Ishikawa (cell line): ENCODE results near the gene EME1.

Experiments used
- CEBPB ChIP-seq: IDR thresholded peaks from 2 replicates; pipeline ENCODE4 v1.6.1; 2012
- EGR1 ChIP-seq: IDR thresholded peaks from 2 replicates; pipeline ENCODE4 v1.6.1; 2012
- EP300 ChIP-seq: IDR thresholded peaks from 2 replicates; pipeline ENCODE4 v1.6.1; 2012; ENCODE audit warnings: borderline replicate concordance
- FOXM1 ChIP-seq: IDR thresholded peaks from 2 replicates; pipeline ENCODE4 v1.6.1; 2012; ENCODE audit warnings: low read depth, borderline replicate concordance
- NFIC ChIP-seq: IDR thresholded peaks from 2 replicates; pipeline ENCODE4 v1.6.1; 2012
- RAD21 ChIP-seq: IDR thresholded peaks from 2 replicates; pipeline ENCODE4 v1.6.1; 2012; ENCODE audit warnings: low read depth
- REST ChIP-seq: IDR thresholded peaks from 2 replicates; pipeline ENCODE4 v1.6.1; 2012; ENCODE audit warnings: low read depth, mild to moderate bottlenecking
- TAF1 ChIP-seq: IDR thresholded peaks from 2 replicates; pipeline ENCODE4 v1.6.1; 2012; ENCODE audit warnings: low read depth, mild to moderate bottlenecking
- TCF12 ChIP-seq: IDR thresholded peaks from 2 replicates; pipeline ENCODE4 v1.6.1; 2012; ENCODE audit warnings: low read depth
- TEAD4 ChIP-seq: IDR thresholded peaks from 2 replicates; pipeline ENCODE4 v1.6.1; 2012
- USF1 ChIP-seq: IDR thresholded peaks from 2 replicates; pipeline ENCODE4 v1.6.1; 2012
- YY1 ChIP-seq: IDR thresholded peaks from 2 replicates; pipeline ENCODE4 v1.6.1; 2012; ENCODE audit warnings: low read depth
- ZBTB7A ChIP-seq: IDR thresholded peaks from 2 replicates; pipeline ENCODE4 v1.6.1; 2012; ENCODE audit warnings: low read depth
- TF ChIP-seq, protein P1 (sequence below): IDR thresholded peaks from 2 replicates; pipeline ENCODE4 v1.6.1; 2012

EME1 gene

GRCh38 chr17:50414808-50415207, 41.8 kb downstream of the EME1 start:
- TF ChIP-seq USF1 (no peak), REST (no peak), TAF1 (no peak)

DNA sequence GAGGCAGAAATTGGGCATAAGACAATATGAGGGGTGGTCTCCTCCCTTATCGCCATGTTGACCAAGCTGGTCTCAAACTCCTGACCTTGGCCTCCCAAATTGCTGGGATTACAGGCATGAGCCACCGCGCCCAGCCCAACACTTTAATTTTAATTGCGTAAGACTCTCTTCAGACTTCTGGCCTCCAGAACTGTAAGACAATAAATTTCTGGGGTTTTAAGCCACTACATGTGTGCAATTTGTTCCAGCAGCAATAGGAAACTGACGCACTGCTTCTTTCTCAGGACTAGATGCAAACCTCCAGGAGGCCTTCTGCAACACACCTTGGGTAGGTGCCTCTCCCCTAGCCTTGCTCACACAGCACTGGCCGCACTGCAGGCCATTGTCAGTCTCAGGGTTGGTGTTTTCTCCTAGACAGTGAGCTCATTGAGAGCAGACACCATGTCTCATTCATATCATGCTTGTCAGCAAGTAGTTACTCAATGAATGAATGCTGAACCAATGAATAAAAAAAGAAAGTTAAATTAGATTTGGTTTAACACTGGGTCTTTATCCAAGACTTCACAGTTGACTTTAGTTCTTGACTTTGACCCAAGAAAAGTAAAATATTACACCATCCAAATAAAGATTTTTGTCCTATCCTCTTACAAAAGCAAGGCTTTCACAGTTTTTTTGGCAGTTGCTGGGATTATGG, 47.5 kb downstream of the EME1 start:
- TF ChIP-seq CEBPB (0 out of 2 replicates have a peak, but pooled peaks have one; percentile 48), TCF12 (no peak)

DNA sequence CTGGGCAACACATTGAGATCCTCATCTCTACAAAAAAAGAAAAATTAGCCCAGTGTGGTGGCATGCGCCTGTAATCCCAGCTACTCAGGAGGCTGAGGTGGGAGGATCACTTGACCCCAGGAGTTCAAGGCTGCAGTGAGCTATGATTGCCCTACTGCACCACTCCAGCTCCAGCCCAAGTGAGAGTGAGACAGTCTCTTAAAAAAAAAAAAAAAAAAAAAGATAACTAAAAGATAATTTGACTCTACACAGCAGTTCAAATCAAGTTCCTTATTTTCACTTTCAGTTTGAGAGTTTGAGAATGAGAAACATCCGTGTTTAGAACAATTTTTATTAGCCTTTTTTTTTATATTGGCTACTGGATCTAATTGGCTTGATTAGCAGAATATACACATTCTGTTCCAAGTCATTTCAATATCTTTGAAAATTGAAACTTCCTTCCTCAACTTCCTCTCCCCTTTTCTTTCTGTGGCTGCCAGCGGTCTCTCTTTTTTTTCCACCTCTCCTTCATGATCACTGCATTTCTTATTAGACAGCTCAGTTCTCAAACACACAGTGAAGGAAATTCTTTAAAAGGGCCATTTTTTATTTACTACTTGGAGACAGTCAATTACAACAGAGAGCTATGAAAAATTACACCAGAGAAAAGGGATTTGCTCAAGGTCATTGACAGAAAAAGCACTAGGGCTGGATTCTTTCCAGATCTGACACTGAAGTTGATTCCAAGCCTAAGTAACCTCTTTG, 48.5 kb downstream of the EME1 start:
- TF ChIP-seq, protein P1, sequence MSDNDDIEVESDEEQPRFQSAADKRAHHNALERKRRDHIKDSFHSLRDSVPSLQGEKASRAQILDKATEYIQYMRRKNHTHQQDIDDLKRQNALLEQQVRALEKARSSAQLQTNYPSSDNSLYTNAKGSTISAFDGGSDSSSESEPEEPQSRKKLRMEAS = no peak
- no peak for TF ChIP-seq EGR1
- no peak for TF ChIP-seq REST

DNA sequence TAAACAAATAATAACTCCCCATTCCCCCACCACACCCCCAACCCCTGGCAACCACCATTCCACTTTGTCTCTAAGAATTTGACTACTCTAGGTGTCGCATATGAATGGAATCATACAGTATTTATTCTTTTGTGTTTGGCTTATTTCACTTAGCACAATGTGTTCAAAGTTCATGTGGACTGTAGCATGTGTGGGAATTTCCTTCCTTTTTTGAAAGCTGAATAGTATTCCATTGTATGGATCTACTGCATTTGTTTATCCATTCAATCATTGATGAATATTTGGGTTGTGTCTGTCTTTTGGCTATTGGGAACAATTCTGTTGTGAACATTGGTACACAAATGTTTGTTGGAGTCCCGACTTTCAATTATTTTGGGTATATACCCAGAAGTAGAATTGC, 49.7 kb downstream of the EME1 start:
- no peak for TF ChIP-seq TCF12

- no peak for TF ChIP-seq RAD21
- no peak for TF ChIP-seq YY1
- peak; percentile 79 for TF ChIP-seq TCF12
- TF ChIP-seq TEAD4 = peak; percentile 93
- TF ChIP-seq REST = no peak
- TF ChIP-seq USF1 = peak; percentile 85
- no peak for TF ChIP-seq FOXM1
- TF ChIP-seq EGR1 = no peak
- TF ChIP-seq ZBTB7A = no peak; the same call in 1 of the 2 replicates
- TF ChIP-seq NFIC = peak; percentile 52
- TF ChIP-seq, protein P1 = peak; percentile 72
- TF ChIP-seq EP300 = peak; percentile 66
Measured at GRCh38 chr17:50423553-50424159, 50.6 kb downstream of the EME1 start.
